Stimulated activated CD4-positive, alpha-beta T cell treated with anti-CD3 and anti-CD28 coated beads, TNF-alpha, amount 100 ng/mL, for 4 hours (primary cell): Measurements from ENCODE around the gene EME2.

Experiments used
- DNase-seq, 3 experiments: peaks; one replicate each; pipeline ENCODE4 v3.0.0-alpha.2; 2020; ENCODE audit warnings: low read depth in 3 of 3

EME2 gene

GRCh38 chr16:1778200-1779179 is 5.9 kb downstream of the EME2 start:
- no peak for DNase-seq

DNA sequence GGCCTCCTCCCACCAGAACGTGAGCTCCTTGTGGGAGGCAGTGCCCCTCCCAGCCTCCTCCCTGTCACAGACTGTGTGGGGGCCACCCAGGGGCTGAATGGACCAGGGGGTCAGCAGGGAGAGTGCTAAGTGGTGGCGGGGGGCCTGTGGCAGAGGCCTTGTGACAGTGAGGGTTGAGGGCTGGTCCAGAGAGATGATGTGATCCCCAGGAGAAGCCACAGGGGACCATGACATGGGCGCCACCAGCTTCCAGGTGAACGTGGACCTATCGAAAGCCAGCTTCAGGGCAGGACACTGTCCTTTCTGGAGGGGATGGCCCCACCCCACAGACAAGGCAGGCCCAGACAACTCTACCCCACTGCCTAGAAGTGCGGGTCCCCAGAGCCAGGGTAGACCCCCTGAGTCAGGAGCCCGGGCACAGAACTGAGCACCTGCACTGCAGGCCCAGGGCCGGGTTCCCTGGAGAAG is 6.7 kb downstream of the EME2 start:
- DNase-seq, result no peak

- no peak for DNase-seq
These were observed 7.4 kb downstream of the EME2 start for GRCh38 chr16:1779741-1780676.

DNA sequence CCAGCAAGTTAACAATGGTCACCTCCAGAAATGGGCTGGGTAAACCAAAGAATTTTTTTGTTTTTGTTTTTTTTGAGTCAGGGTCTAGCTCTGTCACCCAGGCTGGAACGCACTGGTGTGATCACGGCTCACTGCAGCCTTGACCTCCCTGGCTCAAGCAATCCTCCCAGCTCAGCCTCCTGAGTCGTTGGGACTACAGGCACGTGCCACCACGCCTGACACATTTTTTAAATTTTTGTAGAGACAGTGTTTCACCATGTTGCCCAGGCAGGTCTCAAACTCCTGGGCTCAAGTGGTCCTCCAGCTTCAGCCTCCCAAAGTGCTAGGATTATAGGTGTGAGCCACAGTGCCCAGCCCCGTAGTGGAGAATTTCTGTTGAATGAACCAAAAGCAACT is 8.1 kb downstream of the EME2 start:
- DNase-seq, result no peak

GRCh38 chr16:1781254-1781653 is 8.6 kb downstream of the EME2 start:
- no peak for DNase-seq

DNA sequence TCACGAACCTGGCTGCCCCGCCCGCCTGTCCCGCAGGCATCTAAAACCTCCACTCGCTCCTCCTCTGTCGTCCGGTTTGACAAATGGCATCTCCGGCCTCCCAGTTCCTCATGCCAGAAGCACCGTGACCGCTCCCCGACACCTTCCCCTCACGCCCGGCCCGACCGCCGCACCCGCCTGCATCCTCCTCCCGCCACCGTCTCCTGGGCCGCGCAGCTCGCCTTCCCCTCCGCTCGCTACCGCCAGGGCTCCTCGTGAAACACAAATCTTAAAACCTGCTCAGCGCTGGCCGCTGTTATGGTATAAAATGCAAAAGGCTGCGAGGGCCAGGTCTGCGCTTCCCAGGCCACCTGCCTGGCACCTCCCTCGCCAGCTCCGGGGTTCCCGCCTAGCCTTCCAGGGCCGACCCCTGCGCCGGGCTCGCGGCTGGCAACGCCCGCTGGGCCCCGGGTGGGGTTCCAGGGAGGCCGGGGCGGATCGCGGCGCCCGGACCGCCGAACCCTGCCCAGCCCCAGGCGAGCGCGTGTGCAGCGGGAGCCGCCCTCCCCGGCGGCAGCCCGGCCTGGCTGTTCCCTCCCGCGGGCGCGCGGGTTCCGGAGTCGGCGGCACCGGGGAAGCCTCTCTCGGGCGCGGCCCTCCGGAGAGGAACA is 9.3 kb downstream of the EME2 start:
- DNase-seq, result no peak

GRCh38 chr16:1782408-1783264 is 10.0 kb downstream of the EME2 start, which contains the start of the genes NUBP2 and SPSB3:
TSS of gene NUBP2 (plus strand) at chr16:1782960. CDS start at chr16:1783021, 61 bp downstream.
TSS of gene SPSB3 (minus strand) at chr16:1782571. CDS start at chr16:1781483, 1,088 bp downstream.
- peak; percentile 87 to 96 (median 92) for DNase-seq

- DNase-seq, result no peak
These were observed 12.6 kb downstream of the EME2 start for GRCh38 chr16:1784977-1785845.

- DNase-seq, result no peak
These were observed 13.2 kb downstream of the EME2 start for GRCh38 chr16:1785846-1786170.

DNA sequence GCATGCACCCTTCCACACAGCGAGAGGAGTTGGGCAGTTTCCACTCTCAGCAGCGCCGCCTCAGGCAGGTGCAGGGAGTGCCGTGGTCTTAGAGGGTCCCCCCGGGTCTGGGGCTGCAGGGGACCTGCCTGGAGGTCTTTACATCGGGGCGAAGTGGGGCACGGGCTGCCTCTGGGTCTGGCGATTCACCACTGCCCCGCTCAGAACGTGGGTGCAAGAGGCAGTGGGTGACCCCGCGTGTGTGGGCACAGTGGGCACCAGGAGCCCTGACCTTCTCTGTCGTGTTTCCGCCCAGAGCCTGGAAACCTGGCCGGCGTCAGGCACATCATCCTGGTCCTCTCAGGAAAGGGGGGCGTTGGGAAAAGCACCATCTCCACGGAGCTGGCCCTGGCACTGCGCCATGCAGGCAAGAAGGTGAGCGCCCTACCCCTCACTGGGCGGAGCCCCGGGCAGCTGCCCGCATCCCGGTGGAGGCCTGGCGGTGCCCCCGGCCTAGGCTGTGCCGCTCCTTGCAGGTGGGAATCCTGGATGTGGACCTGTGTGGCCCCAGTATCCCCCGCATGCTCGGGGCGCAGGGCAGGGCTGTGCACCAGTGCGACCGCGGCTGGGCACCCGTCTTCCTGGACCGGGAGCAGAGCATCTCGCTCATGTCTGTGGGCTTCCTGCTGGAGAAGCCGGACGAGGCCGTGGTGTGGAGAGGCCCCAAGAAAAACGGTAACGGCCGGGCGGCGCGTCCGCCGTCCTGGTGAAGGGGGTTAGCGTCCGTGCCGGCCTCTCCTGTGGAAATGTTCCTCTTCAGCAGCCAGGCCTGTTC is 13.8 kb downstream of the EME2 start:
- DNase-seq, result no peak

DNA sequence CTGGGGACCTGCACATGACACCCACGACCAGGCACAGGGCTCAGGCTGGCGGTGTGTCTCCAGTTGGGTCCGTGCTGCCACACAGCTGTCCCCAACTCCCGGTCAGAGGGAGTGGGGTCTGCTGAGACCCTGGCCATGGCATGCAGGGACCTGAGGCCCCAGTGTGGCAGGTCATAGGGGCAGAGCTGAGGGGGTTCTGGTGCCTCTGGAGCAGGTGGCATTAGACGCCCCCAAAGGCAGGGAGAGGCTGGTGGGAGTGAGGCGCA is 14.4 kb downstream of the EME2 start:
- DNase-seq, result no peak

DNA sequence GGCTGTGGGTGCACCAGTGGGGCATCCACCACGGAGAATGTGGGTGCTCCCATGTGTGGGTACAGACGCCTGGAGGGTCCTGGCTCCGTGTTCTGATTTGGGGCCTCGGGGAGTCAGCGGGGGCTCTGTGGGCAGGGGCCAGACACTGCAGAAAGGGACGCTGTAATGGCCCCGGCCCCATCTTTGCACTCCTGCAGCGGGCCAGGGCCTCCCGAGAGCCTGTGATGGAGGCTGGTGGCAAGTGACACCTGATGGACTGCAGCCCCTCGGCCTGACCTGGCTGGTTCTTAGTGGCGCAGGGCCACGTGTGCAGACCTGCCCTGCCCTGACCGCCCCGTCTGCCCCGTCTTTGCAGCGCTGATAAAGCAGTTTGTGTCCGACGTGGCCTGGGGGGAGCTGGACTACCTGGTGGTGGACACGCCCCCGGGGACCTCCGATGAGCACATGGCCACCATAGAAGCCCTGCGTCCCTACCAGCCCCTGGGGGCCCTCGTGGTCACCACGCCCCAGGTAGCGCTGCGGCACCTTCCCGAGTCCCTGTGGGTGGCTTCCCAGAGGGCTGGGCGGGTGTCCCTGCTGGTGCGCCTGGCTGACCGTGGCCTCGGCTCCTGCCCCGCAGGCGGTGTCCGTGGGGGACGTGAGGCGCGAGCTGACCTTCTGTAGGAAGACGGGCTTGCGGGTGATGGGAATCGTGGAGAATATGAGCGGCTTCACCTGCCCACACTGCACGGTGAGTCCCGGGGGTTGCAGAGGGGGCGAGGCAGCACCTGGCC is 14.9 kb downstream of the EME2 start:
- no peak for DNase-seq

DNA sequence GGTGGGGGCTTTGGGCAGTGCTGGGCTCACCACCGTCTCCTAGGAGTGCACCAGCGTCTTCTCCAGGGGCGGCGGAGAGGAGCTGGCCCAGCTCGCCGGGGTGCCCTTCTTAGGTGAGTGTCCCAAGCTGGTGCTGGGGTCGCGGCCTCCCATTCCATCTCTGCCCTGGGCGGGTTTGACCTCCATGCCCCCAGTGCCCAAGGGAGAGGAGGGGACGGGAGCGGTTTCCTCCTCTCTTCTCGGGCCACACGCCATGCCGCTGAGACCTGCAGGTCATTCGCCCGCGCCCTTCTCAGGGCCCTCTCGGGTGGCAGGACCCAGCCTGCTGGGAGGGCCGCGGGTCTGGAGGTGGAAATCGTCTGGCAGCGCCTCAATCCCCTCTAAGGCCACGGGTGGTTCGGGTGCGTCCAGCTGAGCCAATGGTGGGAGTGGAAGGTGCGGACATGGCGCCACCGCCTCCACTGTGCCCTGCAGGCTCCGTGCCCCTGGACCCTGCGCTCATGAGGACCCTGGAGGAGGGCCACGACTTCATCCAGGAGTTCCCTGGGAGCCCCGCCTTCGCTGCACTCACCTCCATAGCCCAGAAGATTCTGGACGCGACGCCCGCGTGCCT is 15.6 kb downstream of the EME2 start:
- no peak for DNase-seq

DNA sequence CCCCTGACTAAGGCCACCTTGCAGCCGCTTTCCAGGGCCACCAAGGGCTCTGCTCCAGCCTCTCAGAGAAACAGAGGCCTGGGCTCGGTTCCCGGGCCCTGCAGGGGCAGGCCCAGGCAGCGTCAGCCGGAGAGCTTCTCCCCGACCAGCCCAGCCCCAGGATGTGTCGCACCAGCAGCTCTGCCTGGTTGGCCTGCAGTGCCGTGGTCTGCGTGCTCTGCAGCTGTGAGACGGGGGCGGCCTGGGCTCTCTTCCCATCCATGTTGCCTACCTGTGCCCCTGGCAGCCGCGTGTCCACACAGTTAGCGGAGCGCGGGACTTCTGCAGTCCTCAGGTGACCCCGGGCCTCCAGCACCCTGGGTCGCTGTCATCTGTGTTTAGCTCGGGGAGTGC is 16.1 kb downstream of the EME2 start:
- DNase-seq, result no peak

DNA sequence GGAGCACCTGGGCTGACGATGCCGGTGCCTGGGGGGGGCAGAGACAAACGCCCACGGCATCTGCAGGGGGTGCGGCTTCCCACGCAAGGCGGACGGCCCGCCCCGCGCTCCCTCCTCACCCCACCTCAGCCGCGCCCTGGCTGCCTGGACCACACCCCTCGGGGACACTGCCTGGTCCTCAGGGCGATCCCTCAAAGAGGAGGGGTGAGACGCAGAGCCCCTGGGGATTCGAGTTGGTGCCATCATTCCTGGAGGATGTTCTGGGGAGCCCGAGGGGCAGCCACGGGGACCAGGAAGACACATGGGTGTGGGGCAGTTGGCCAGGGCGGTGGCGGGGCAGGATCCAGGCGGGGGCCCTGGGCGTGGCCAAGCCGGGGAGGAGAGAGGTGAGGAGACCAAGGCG is 17.0 kb downstream of the EME2 start:
- no peak for DNase-seq

DNA sequence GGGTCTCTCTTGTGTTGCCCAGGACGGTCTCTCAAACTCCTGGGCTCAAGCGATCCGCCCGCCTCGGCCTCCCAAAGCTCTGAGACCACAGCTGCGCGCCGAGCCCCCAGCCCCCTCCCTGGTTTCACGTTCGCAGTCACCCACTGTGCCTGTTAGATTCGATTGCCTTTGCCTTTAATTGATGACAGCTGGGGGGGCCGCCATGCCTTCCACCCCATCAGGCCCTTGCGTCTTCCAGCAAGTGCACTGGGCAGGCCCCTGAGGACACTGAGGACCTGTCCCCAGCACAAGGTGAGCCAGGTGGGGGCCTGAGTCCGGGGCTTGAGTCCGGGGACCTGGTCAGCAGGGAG is 17.6 kb downstream of the EME2 start:
- DNase-seq, result no peak

DNA sequence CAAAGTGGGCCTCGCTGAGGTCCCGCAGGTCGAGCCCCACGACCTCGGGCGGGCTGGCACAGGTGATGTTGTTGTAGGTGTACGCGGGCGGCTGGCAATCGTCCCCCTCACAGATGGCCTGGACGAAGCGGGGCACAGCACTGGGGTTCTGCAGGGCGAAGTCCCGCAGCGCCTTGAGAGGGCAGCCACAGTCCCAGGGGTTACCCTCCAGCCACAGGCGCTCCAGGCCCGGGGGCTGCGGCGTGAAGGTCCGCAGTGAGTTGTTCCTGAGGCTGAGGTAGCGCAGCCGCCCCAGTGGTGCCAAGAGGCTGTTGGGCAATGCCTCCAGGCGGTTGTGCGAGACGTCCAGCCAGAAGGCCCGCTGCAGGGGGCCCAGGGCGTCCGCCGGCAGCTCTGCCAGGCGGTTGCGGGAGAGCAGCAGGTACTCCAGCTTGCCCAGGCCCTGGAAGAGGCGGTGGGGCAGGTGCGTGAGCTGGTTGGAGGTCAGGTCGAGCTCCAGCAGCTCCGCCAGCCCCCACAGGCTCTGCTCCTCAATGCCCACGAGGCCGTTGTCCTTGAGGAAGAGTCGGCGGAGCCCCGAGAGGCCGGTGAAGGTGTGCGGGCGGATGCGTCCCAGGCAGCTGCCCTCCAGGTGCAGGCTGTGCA is 18.1 kb downstream of the EME2 start:
- no peak for DNase-seq
